ENCODE measurements around the gene SPART.
"Not testable (repeated sequence)": the region's sequence is repeated elsewhere in the genome, so short reads cannot be mapped to it uniquely, and the experiment has no call there.

The SPART gene

DNA sequence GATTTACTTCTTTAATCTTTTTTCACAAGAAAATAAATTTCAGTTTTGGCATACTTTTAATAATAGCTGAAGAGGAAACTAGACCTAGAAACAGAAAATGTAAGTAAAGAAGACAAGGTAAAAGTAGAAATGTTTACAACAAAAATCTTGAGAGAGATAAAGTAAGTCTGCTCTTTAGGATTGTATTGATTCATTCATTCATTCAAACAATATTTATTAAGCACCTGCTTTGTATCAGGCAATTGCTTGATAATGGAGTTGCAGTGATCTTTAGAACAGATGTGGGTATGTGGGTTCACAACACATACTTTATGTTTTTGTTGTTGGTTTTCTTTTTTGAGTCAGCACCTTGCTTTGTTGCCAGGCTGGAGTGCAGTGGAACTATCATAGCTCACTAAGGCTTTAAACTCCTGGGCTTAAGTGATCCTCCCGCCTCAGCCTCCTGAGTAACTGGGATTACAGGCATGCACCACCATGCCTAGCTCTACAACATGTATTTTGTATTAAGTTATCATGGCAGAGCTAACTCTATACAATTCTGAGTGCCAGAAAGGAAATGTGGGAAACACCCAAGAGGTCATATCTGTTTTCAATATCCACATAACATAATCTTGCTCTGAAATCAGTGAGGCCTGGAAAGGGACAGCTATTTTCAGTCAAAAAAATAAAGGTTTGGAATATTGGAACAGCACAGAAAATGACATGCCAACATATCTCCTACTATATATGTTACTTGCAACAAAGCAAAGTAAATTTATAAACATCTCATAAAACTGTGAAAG is 8.8 kb upstream of the SPART start:
- DNase-seq (ENCODE audit: low read depth): no peak

GRCh38 chr13:36353001-36353400 is 6.8 kb upstream of the SPART start:
- DNase-seq (ENCODE audit: low read depth): no peak

DNA sequence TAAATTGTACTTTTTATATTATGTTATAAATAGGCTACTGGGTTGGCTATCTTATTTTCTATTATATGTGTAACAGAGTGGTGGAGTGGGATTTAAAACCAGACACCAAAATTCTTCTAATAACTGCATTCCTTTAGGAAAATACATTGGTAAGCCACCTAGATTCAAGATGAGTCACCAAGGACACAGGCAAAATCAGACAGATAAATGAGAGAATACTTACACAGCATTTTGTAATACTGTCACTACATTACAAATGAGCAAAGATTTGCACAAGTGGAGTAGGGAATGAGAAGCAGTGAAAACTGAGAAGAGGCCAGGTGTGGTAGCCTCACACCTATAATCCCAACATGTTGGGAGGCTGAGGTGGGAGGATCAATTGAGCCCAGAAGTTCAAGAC is 6.2 kb upstream of the SPART start:
- no peak for DNase-seq (ENCODE audit: low read depth)

DNA sequence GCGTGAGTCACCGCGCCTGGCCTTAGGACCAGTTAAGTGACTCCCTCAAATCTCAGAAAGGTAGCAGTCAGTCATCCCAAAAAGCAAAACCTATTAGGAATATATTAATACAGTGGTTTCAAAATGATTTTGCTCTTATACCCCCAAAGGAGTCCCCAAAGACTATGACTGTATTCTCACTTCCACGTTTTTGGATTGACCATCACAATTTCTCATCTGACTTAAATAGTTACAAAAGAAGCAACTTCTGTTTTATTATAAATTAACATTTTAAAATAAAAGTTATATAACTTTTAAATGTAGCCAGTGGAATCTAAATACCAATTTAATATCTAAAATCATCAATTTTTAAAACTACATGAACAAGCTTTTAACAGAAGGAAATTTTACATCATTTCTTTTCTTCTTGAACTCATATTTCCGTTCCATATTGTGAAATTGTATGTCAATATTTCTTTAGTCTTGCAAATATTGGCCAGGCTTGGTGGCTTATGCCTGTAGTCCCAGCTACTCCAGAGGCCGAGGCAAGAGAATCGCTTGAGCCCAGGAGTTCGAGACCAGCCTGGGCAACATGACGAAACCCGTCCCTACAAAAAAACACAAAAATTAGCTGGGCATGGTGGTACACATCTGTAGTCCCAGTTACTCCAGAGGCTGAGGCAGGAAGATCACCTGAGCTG is 1.5 kb upstream of the SPART start:
- no peak for DNase-seq (ENCODE audit: low read depth)

GRCh38 chr13:36345438-36346221 is 564 bp downstream of the SPART start:
- DNase-seq (ENCODE audit: low read depth): peak; percentile 19

GRCh38 chr13:36344886-36345437 is 1.2 kb downstream of the SPART start:
- DNase-seq (ENCODE audit: low read depth): no peak

- no peak for DNase-seq (ENCODE audit: low read depth)
Measured at GRCh38 chr13:36344173-36344572, 2.0 kb downstream of the SPART start.

- no peak for DNase-seq (ENCODE audit: low read depth)
Measured at GRCh38 chr13:36343766-36344165, 2.4 kb downstream of the SPART start.

DNA sequence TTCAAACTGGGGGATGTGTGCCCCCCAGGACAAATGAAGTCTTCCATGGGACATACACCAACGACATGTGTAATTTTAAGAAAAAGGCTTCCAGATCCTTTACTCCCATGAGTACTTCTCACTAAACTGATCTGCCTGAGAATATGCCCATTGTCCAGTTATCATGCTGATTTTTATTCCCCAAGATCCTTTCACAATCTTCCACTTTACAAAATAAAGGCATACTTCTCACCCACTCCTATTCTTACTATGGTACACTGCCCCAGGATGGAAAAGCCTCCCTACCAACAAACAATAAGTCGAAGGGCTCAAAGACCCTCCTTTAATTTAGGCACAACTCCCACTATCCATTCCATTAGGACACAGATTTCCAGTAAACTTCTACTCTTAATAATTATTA is 3.5 kb downstream of the SPART start:
- no peak for DNase-seq (ENCODE audit: low read depth)

DNA sequence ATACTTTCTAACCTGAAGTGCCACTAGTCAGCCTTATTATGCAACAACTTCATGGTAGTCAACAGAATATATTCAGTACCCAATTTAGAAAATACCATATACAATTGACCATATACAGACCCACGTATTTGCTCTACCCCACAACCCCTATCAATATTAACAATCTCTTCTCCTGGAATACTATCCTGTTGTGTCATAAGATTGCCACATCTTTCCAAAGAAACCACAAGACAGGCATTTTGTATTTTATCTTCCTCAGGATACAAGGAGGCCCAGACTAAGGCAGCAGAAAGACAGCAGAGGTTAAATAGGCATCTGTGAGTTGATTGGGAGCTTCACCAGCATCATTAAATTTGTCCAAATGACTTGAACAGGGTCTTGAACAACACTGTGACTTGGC is 4.5 kb downstream of the SPART start:
- DNase-seq (ENCODE audit: low read depth): no peak

- DNase-seq (ENCODE audit: low read depth): no peak
Measured at GRCh38 chr13:36339600-36340155, 6.5 kb downstream of the SPART start.

- DNase-seq (ENCODE audit: low read depth): no peak
Measured at GRCh38 chr13:36337938-36338641, 8.1 kb downstream of the SPART start.

GRCh38 chr13:36332986-36333385 is 13.2 kb downstream of the SPART start:
- no peak for DNase-seq (ENCODE audit: low read depth)

- DNase-seq (ENCODE audit: low read depth): not testable (repeated sequence)
Measured at GRCh38 chr13:36332255-36332654, 13.9 kb downstream of the SPART start.

- DNase-seq (ENCODE audit: low read depth): no peak
Measured at GRCh38 chr13:36331280-36331679, 14.9 kb downstream of the SPART start.

DNA sequence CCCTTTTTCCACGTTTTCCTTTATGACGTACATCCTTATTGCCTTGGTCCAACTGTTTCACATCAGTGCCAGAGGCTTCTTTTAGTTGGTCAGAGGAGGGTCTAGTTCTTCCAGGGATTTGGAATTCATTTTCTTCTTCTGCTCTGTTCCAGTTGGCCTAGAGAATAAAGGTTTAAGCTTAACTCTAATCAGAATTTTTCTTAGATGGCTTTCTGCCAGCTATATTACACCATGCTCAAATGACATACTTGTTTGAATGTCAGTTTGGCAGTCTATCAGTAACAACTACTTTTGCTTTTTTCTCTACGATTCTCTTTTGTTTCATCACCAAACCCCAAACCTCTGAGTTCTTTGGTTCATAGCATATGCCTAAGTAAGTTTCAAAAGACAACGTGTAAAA is 16.8 kb downstream of the SPART start:
- no peak for DNase-seq (ENCODE audit: low read depth)

GRCh38 chr13:36328821-36329220 is 17.4 kb downstream of the SPART start:
- DNase-seq (ENCODE audit: low read depth): no peak

DNA sequence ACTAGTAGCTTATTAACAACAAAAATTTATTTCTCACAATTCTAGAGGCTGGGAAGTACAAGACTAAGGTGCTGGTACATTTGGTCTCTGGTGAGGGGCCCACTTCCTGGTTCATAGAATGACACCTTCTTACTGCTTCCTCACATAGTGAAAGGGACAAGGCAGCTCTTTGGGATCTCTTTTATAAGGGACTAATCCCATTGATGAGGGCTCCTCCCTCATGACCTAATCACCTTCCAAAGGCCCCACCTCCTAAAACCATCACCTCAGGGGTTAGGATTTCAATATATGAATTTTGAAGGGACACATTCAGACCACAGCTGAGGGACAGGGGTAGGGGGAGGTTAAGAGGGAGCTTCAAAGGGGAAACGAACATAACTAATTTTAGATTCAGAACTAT is 20.3 kb downstream of the SPART start:
- no peak for DNase-seq (ENCODE audit: low read depth)

GRCh38 chr13:36324881-36325280 is 21.3 kb downstream of the SPART start:
- not testable (repeated sequence) for DNase-seq (ENCODE audit: low read depth)

DNA sequence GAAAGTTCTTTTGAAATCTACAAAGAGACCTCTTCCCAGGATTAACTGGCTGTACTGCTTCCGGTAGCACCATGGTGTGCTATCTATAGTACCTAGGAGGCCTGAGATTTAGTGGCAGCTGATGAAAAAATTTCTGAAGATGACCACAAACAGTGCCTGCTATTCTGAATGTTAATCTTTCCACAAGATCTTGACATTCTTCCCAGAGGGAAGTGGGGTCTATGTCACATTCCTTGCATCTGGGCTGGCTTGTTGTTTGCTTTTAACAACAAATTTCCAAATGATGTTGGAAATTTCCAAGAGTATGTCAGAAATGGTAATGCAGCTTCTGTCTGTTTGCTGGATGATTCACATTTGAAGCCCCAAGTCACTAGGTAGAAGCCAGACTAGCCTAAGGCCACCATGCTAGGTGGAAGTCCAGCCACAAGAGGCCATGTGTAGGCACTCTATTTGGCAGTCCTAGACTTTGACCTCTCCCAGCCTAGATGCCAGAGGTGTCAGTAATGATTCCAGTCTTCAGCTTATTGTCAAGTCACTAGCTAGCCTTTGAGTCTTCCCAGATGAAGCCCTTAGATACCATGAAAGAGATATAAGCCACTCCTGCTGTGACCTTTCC is 22.1 kb downstream of the SPART start:
- DNase-seq (ENCODE audit: low read depth): no peak

DNA sequence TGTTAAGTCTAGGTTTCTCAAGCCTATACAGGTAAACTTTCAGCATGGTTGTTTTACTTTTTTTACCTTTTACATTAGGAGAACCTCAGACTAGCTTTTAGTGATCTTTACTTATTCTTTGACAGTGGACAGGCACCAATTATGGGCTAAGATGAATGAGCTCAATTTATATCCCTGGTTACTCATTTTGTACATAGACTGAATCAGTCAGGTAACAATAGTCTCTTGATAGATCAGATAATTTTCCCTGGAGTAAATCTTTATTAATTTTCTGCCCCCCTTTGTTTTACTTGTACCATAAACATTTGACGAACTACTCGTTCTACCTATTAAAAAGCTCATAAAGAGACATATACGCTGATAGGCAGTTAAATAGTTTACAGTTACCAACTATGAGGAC is 22.8 kb downstream of the SPART start:
- DNase-seq (ENCODE audit: low read depth): no peak
